Islet precursor cell (in vitro differentiated cells): ENCODE data around the gene MCAM.

Source experiments
- DNase-seq: peaks from one replicate; pipeline ENCODE4 v3.0.0-alpha.2; 2018

MCAM gene

DNA sequence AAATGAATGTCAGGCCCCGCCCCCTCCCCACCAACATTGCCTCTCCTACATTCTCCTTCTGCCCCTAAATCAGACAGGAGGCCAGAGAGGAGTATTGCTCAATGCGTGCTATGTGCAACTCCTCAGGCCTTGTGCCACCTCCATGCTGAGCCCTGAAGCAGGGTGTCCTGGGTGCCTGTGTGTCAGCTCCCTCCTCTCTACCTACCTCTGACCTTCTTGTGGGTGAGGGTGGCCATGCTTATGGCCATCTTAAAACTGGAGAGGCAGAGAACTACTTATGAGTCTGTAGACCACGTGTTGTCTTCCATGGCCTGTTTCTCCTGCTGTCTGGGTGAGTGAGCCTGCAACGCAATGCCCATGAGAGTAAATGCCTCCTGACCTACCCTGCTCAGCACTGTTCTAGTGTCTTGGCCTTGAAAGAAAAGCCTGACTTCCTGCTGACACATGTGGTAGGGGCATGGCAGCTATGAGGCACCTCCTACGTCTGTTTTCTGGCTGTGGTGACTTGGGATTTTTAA is 10.5 kb downstream of the MCAM start:
- no peak for DNase-seq

DNA sequence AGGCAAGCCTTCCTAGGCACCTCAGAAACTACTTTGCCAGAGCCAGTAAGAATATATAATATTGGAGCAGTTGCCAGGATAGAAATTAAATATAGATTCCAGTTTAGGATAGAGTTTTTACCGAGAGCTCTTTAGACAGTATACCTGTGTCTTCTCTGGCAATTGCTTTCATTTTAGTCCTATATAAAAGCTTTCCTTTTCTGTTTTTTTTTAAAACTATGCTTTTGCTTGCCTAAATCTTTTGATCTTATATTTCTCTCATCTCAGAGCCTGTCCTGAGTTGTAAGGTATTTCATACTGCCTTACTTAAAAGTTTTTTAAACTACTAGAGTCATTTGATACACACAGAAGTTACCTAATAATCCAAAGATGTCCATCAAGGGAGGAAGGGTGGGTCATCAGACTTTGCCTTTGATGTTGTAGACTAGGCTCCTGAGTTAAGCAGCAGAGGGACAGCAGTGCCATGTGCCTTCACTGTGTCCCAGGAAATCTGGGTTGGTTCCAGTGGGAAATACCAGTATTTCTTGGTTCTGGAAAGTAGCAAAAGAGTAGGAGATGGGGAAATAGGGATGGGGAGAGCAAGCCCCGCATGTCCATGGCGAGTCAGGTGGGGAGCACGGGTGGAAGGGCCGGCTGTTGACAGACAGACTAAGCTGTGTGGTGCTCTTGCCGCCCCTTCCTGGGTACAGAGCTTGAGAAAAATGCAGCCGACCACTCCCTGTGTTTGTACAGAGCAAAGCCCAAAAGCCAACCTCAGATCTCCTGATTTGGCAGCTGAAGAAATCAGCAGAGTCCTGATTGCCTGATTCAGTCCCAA is 11.2 kb downstream of the MCAM start:
- DNase-seq = no peak

DNA sequence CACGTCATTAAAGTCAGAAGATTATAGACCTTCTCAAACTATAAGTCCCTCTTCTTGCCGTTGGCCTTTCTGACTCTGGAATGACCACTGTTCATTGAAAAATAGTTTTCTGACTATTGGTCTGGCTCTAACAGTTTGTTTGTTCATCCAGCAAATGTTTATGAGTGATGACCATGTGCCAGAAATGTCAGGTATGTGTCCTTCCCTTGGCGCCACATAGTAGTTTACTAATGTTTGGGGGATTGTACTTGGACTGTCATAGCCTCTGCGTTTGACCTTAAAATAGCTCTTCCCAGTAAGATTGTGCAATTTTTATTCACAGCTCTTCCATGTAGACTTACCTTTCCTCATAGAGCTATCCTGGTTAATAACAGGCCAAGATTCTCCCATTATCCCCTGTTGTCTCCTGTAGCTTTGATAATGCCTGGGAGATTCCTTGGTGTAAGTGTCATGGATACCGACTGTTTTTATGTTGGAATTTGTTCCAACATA is 13.7 kb downstream of the MCAM start:
- peak; percentile 7 for DNase-seq

- no peak for DNase-seq
These were observed 16.5 kb downstream of the MCAM start for GRCh38 chr11:119300198-119300964.

DNA sequence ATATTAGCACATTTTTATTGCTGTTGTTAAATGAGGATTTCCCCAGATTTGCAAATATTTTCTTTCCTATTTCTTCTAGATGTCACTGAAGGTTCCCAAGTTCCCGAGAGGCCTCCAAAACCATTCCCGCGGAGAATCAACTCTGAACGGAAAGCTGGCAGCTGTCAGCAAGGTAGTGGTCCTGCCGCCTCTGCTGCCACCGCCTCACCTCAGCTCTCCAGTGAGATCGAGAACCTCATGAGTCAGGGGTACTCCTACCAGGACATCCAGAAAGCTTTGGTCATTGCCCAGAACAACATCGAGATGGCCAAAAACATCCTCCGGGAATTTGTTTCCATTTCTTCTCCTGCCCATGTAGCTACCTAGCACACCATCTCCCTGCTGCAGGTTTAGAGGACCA is 17.5 kb downstream of the MCAM start:
- no peak for DNase-seq

DNA sequence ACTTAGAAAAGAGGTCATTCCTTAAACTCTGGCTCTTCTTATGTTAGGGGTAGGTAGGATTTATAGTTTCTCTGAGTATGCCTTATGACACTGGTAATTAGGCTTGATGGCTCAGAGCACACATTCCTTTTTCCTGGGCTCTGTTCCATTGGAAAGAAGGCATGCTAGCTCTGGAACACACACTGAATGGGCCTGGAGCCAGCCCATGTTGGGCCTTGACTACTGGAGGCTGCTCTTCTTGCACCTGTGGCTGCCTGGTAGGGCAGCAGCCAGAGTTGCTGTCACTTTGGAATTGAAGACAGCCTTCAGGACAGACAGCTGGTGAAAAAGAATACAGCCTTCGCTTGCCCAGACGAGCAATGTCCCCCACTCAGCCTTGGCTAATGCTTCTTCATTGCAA is 18.2 kb downstream of the MCAM start:
- DNase-seq = no peak

- no peak for DNase-seq
These were observed 19.0 kb downstream of the MCAM start for GRCh38 chr11:119297938-119298337.

GRCh38 chr11:119295178-119295577 is 21.8 kb downstream of the MCAM start:
- no peak for DNase-seq

DNA sequence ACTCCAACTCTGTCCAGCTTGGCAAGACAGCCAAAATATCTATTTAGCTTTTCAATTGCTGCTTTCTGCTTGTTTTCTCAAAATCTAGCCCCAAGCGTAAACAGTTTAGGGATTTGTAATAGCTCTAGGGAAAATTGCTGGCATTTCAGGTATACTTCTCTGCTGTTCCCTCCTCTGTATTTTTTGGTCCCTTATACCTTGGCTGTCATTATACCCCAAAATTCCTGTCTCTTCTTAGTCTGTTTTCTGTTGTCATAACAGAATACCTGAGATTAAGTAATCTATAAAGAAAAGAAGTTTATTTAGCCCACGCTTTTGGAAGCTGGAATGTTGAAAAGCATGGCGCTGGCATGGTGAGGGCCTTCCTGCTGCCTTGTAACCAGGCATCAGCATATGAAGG is 23.5 kb downstream of the MCAM start:
- DNase-seq = no peak

DNA sequence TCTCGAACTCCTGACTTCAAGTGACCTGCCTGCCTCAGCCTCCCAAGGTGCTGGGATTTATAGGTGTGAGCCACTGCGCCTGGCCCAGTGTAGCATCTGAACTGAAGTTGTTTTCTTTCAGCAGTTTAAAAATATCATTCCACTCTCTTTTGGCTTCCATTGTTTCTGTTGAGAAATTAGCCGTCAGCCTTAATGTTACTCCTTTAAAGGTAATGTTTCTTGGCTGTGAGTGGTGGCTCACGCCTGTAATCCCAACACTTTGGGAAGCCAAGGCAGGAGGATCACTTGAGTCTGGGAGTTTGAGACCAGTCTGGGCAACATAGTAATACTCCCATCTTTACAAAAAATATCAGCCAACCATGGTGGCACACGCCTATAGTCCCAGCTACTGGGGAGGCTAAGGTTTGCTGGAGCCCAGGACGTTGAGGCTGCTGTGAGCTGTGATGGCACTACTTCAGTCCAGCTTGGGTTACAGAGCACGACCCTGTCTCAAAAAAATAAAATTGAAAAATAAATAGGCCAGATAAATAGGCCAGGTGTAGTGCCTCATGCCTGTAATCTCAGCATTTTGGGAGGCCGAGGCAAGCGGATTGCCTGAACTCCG is 25.9 kb downstream of the MCAM start:
- no peak for DNase-seq

GRCh38 chr11:119288219-119288618 is 28.7 kb downstream of the MCAM start:
- DNase-seq = no peak

- no peak for DNase-seq
These were observed 31.5 kb downstream of the MCAM start for GRCh38 chr11:119285431-119285830.

GRCh38 chr11:119284344-119285157 is 32.4 kb downstream of the MCAM start:
- DNase-seq = no peak

DNA sequence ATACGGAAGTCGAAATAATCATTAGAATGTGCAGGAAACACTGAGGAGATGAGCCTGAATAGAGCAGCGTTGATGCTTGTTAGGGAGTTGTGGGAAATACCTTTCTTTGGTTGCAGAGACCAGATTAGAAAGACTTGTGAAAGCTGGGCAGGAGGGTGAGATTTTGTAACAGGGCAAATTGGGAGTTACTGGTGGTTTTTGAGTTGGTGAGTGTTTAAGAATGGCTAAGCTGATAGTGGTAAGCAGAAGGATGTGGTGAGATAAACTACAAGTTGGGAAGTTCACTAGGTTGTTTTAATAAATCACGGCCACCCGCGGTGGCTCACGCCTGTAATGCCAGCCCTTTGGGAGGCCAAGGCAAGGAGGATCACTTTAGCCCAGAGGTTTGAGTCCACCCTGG is 34.4 kb downstream of the MCAM start:
- no peak for DNase-seq

DNA sequence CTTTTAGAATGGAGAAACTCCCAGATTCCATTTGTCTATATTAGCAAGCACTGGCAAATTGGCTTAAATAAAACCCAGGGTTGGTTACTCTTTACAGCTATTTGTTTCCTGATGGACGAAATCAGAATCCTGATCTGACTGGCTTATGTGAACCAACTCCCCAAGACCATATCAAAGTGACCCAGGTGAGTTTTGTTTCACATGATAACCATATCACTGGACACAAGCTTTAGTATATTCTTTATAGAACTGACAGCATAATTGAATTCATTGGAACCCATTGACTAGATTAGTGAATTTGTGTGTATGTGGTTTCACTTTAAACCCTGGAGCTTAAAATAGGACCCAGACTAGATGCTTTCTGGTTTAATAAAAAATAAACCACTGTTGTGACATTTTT is 39.3 kb downstream of the MCAM start:
- DNase-seq = no peak

- DNase-seq = no peak
These were observed 43.2 kb downstream of the MCAM start for GRCh38 chr11:119273721-119274120.

DNA sequence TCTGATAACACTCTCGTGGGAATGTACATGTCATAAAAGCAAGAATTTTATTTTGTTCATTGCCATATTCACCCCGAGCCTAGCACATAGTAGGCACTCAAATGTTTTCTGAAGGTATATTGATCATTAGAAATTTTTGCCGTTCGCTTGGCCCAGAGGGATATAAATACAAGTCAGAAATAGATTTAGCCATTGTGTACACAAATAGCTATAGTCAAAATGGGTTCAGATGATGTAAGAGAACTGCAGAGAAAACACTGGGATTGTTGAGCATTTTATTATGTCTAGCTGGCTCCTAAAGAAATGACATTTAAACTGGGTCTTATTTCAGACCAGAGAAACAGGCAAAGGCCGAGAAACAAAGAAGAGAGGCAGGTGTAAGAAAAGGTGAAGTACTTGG is 49.3 kb downstream of the MCAM start:
- no peak for DNase-seq

DNA sequence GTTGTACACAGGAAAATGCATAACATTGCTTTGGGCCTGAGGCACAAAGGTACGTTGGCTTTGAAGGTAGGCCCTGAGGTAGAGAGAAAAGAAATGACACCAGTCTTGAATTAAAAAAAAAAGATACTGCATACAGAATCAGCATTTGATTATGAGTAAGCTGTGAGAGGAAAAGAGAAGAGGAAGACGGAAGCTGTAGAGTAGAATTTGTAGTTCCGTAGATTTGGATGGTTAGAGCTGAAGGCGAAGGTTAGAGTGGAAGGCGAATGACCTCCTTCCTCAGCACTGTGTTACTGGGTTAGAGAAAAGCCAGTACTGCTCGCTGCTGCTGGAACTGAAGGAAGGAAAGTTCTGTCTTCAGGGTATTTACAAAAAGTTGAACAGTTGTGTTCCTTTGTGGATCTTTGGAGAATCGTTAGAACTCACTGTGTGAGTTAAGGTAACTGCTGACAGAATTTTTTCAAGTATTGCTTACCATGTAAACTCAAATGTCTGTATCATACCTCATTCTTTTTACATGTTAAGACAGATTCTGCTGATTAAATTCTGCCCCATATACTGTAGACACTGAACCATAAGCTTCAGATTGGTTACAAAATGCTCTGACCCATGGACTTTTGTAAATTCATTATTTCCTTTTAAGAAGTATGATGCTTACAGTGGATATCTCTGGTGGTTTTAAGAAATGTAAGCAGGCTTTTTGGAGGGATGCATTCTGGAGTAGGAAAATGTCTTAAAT is 50.2 kb downstream of the MCAM start:
- no peak for DNase-seq

DNA sequence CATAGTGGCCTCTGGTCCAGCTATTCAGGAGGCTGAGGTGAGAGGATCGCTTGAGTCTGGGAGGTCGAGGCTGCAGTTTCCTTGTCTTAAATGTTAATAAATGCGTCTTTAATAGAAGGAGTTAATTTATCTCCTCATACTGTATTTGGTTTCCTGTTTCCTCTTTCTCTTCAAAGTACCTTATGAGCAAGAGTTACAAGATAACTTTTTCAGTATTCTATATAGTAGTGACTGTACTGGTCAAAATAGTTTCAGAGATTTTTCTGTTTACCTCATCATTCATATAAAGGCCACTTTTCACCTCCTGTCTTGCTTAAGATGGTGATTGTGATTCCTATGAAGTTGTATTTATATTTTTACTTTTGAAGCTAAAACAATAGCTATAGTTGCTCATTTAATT is 50.9 kb downstream of the MCAM start:
- DNase-seq = no peak

- no peak for DNase-seq
These were observed 53.5 kb downstream of the MCAM start for GRCh38 chr11:119263352-119263940.

GRCh38 chr11:119262668-119263351 is 54.1 kb downstream of the MCAM start:
- no peak for DNase-seq
